ENCODE data around the gene MARVELD1. TPM values are rescaled to one million over a fixed set of nuclear protein-coding genes. Genes with fewer than 3 reads are reported as not detected.

The MARVELD1 gene
- total RNA-seq, 2 experiments from 2014 or later: 2.6 to 3.3 TPM

DNA sequence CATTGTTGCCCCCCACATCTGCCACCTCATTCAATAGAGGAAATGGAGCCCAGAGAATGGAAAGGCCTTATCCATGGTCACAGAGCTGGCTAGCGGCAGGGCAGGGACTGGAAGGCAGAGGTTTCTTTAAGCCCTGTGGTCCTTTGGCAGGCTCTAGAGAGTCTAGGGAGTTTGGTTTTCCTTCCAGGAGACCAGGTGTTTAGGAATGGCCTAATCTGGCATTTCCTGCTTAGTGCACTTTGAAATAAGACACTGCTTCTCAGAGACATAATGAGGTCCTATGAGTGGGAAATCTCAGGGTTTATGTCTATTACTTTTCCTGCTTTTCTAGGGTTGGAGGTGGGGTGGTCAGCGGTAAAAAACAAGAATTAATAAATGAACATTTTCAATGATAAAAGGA lies 6.1 kb downstream of the MARVELD1 start:
- ATAC-seq (ENCODE audit: low read depth) (no peak), DNase-seq (no peak)
- Mint-ChIP-seq H3K27ac (no peak overlapping the region), H3K4me1 (no peaks in the 10 kb centered on the region), H3K9me3 (no peaks in the 10 kb centered on the region), H3K36me3 (no peaks in the 10 kb centered on the region), H3K27me3 (peaks cover 12% of the 10 kb centered on the region), H3K4me3 (no peak overlapping the region)
- POLR2A ChIA-PET: no interaction called here

DNA sequence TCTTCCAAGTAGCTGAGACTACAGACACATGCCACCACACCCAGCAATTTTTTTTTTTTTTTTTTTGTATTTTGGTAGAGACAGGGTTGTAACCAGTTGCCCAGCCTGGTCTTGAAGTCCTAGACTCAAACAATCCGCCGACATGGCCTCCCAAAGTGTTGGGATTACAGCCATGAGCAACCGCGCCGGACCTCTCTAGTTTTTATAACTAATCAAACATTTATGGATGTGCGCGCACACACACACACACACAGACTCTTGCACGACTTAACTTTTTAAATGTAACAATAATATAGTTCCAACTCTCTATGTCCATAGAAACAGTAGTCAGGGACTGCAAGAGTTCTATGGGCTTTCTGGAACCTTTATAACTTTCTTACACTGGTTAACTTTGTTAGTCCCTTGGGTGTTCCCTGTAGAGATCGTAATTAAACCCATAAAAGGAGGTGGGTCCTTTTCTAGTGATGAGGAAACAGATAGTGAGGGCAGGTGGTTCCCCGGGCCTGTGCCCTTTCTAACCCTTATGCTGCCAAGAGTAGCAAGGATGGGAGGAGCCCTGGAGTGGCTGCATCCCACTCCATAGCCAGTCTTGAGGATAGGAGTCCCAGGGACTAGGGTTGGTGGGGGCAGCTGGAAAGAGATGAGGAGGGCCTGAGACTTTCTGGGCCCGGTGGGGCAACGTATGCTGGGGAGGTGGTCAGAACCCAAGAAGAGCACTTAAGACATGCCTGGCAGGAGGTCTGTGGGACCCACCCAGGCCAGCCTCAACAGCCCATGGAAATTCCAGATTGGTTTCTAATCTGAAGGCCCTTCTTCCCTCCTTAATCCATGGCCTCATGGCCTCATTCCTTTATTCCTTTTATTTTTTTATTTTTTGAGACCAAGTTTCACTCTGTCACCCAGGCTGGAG lies 8.6 kb downstream of the MARVELD1 start:
- peaks cover 16% of the 10 kb centered on the region for H3K27me3 Mint-ChIP-seq
- no peaks in the 10 kb centered on the region for H3K9me3 Mint-ChIP-seq
- no peak overlapping the region for H3K27ac Mint-ChIP-seq

DNA sequence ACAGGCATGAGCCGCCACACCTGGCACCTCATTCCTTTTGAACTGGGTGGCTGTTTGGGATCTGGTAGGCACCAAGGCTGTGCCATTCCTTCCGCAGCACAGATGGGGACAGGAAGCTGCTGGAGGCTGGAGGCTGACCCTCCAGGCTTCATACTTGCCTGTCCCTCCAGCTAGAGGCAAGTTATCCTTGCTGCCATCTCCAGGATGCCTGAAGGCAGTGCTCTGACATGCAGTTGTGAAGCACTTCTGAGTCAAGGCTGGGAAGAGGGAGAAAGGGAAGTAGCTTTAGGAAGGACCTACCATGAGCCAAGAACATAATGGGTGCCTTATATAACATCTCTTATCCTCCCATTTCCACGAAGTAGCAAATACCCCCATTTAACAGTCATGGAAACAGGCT lies 9.5 kb downstream of the MARVELD1 start:
- Mint-ChIP-seq H3K27ac (no peak overlapping the region), H3K4me1 (no peaks in the 10 kb centered on the region), H3K27me3 (peaks cover 19% of the 10 kb centered on the region), H3K9me3 (no peaks in the 10 kb centered on the region), H3K4me3 (no peak overlapping the region), H3K36me3 (no peaks in the 10 kb centered on the region)
- no peak for DNase-seq
- POLR2A ChIA-PET: no interaction called here
- no peak for ATAC-seq (ENCODE audit: low read depth)

More for the DNA sequence above, 8.6 kb downstream of the MARVELD1 start:
- DNase-seq: no peak
- H3K4me3 Mint-ChIP-seq: no peak overlapping the region
- no peaks in the 10 kb centered on the region for H3K4me1 Mint-ChIP-seq
- POLR2A ChIA-PET: interaction anchor here (0.6 kb wide), 1 partner anchor 185 kb away, joined by 3 read pairs; no protein-coding TSS in a partner anchor
- no peak for ATAC-seq (ENCODE audit: low read depth)
- no peaks in the 10 kb centered on the region for H3K36me3 Mint-ChIP-seq

DNA sequence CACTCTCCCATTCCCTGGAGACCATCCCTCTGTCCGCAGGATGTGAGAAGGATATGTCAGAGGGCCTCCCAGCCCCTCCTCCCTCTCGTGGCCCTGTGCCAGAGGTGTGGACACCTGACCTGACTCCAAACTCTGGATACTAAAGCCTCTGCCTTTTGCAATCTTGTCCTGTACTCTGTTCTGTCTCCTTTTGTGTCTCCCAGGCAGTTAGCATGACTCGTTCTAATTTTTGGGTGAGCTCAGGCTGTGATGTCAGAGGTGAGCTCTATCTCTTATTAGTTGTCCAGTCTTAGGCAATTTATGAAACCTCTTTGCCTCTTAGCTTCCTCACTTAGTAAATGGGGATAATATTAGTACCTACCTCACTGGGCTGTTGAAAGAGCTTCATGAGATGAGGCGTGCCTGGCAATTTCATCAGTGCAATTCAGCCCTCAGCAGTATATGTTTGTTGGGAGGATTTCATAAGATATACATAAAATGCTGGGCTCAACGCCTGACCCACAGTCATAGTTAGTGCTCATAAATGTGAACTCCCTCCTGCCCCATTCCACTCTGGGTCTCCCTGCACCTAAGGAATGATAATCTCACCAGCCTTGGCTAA lies 10.9 kb downstream of the MARVELD1 start:
- ATAC-seq (ENCODE audit: low read depth) (no peak), DNase-seq (no peak)
- Mint-ChIP-seq H3K4me1 (peaks cover 1% of the 10 kb centered on the region), H3K27me3 (peaks cover 20% of the 10 kb centered on the region), H3K4me3 (no peak overlapping the region), H3K9me3 (no peaks in the 10 kb centered on the region), H3K36me3 (no peaks in the 10 kb centered on the region), H3K27ac (no peak overlapping the region)
- POLR2A ChIA-PET: no interaction called here

DNA sequence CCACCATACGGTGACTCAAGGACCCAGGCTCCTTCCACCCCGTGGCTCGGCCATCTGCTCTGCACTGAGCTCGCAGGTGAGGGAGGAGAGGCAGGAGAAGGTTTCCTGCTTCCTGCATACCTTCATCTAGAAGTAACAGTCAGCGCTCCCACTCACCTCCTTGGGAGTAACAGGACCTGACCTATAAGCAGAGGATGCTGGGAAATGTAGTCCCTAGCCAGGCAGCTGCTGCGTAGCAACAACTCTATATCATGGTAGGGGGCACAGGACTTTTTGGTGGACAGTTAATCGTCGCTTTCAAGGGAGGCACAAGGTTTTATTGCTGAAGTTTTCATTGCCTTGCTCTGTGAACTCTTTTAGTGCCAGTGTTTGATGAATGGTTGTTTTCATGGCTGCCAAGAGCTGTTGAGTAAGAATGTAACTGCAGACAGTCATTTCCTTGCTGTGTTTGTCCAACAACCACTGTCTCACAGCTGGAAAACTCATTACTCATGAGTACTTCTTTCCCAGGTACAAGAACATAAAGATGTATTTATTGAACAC lies 13.2 kb downstream of the MARVELD1 start:
- H3K4me1 Mint-ChIP-seq: peaks cover 1% of the 10 kb centered on the region
- POLR2A ChIA-PET: interaction anchor here (0.6 to 1.4 kb wide), 3 partner anchors 10 to 22 kb away, joined by 3 to 4 read pairs (median 4); no protein-coding TSS in a partner anchor
- no peak for DNase-seq
- no peak overlapping the region for H3K27ac Mint-ChIP-seq
- H3K27me3 Mint-ChIP-seq: peaks cover 20% of the 10 kb centered on the region
- H3K4me3 Mint-ChIP-seq: no peak overlapping the region
- no peak for ATAC-seq (ENCODE audit: low read depth)
- no peaks in the 10 kb centered on the region for H3K36me3 Mint-ChIP-seq
- H3K9me3 Mint-ChIP-seq: no peaks in the 10 kb centered on the region

DNA sequence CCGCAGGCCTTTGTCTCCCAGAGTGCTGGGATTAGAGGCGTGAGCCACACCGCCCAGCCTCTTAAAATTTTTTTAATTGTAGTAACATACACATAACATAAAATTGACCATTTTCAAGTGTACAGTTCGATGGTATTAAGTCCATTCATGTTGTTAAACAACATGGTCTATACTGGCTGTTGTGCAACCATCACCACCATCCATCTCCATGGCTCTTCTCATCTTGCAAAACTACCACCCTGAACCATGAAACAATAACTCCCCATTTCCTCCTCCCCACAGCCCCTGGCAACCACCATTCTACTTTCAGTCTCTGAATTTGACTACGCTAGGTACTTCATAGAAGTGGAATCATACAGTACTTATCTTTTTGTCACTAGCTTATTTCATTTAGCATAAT lies 15.5 kb downstream of the MARVELD1 start:
- Mint-ChIP-seq H3K4me1 (peaks cover 1% of the 10 kb centered on the region), H3K27me3 (peaks cover 20% of the 10 kb centered on the region), H3K36me3 (no peaks in the 10 kb centered on the region), H3K27ac (no peak overlapping the region), H3K4me3 (no peak overlapping the region), H3K9me3 (no peaks in the 10 kb centered on the region)
- POLR2A ChIA-PET: no interaction called here
- no peak for DNase-seq
- ATAC-seq (ENCODE audit: low read depth): no peak

DNA sequence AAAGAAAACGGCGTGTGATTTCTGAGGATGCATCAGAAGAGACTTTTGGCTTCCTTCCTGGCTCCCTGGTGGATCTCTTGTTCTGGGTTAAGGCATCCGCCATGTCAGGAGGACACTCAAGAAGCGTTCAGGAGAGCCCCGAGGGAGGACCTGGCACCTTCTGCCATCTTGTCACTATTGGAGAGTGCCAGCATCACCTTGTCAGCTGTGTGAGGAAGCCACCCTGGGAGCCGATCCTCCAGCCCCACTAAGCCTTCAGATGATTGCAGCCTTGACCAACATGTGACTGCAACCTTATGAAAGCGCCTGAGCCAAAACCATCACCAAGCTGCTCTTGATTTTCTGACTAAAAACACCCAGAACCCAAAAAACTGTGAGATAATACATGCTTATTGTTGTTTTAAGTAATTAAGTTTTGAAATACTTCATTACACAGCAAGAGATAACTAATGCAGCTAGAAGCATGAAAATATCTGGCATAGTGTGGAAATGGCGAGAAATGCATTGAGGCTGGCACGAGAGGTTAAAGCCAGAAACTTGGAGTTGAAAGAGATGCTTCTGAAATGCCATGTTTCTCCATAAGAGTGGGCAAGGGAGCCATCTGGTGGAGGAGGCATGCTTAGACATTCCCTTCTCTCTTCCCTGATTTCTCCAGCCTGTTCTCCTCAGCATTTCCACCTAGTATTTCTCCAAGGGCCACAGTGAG lies 18.0 kb downstream of the MARVELD1 start:
- peaks cover 7% of the 10 kb centered on the region for H3K4me1 Mint-ChIP-seq
- peaks cover 2% of the 10 kb centered on the region for H3K36me3 Mint-ChIP-seq
- ATAC-seq (ENCODE audit: low read depth): no peak
- DNase-seq: no peak
- H3K9me3 Mint-ChIP-seq: no peaks in the 10 kb centered on the region
- no peak overlapping the region for H3K4me3 Mint-ChIP-seq
- H3K27ac Mint-ChIP-seq: no peak overlapping the region
- POLR2A ChIA-PET: no interaction called here
- H3K27me3 Mint-ChIP-seq: peaks cover 7% of the 10 kb centered on the region

DNA sequence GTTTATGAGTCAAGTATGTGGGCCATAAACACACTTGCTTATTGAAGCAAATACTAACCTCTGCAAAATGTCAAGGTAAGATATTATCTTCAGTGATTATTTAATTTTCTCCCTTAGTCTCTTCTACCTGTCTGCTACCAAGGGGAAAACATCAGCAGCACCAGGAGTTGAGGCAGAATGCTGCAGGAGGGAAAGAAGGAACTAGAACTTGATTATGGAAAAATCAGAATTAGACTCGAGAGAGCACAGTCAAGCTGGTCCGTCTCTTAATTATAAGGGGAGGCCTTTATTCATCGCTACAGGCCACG lies 18.5 kb downstream of the MARVELD1 start:
- Mint-ChIP-seq H3K27ac (no peak overlapping the region), H3K4me3 (no peak overlapping the region), H3K4me1 (peaks cover 12% of the 10 kb centered on the region), H3K27me3 (peaks cover 4% of the 10 kb centered on the region), H3K36me3 (peaks cover 3% of the 10 kb centered on the region), H3K9me3 (no peaks in the 10 kb centered on the region)
- no peak for ATAC-seq (ENCODE audit: low read depth)
- POLR2A ChIA-PET: no interaction called here
- DNase-seq: no peak

DNA sequence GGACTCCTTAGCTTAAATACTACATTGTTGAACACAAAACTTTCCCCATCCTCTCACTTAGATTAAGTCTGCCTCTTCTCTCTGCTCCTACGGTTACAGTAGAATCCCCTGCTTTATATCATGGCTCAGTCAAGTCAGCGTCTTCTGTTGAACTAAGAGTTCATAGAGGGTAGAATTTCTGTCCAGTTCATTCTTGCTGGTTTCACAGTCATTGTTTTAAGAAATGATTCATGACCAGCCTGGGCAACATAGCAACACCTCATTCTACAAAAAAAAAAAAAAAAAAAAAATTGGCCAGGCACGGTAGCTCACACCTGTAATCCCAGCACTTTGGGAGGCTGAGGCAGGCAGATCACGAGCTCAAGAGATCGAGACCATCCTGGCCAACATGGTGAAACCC lies 19.7 kb downstream of the MARVELD1 start:
- H3K27me3 Mint-ChIP-seq: peaks cover 2% of the 10 kb centered on the region
- ATAC-seq (ENCODE audit: low read depth) (no peak), DNase-seq (no peak)
- H3K9me3 Mint-ChIP-seq: no peaks in the 10 kb centered on the region
- peaks cover 3% of the 10 kb centered on the region for H3K36me3 Mint-ChIP-seq
- H3K4me1 Mint-ChIP-seq: peaks cover 20% of the 10 kb centered on the region
- H3K4me3 Mint-ChIP-seq: no peak overlapping the region
- no peak overlapping the region for H3K27ac Mint-ChIP-seq
- POLR2A ChIA-PET: no interaction called here

DNA sequence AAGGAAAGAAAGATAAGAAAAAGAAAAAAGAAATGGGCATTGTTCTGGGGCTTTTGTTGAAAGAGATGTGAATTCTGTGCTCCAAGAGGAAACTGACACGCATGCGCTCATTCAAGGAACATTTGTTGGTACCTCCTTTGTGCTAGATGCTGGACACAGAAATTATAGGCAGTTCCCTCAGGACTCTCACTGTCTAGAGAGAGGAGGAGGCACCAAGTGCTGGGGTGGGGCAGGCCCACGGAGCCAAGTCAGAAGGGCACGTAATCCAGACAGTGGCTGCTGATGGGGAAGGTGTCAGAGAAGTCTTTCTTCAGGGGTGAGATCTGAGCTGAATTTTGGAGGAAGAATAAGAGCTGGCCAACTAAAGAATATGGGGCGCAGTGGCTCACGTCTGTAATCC lies 20.5 kb downstream of the MARVELD1 start:
- Mint-ChIP-seq H3K4me3 (no peak overlapping the region), H3K27ac (no peak overlapping the region), H3K4me1 (peaks cover 23% of the 10 kb centered on the region), H3K36me3 (peaks cover 3% of the 10 kb centered on the region), H3K27me3 (peaks cover 2% of the 10 kb centered on the region), H3K9me3 (no peaks in the 10 kb centered on the region)
- no peak for DNase-seq
- POLR2A ChIA-PET: interaction anchor here (1.9 kb wide), 1 partner anchor 47 kb away, joined by 9 read pairs; the partner anchor contains the start of gene AVPI1
- no peak for ATAC-seq (ENCODE audit: low read depth)

DNA sequence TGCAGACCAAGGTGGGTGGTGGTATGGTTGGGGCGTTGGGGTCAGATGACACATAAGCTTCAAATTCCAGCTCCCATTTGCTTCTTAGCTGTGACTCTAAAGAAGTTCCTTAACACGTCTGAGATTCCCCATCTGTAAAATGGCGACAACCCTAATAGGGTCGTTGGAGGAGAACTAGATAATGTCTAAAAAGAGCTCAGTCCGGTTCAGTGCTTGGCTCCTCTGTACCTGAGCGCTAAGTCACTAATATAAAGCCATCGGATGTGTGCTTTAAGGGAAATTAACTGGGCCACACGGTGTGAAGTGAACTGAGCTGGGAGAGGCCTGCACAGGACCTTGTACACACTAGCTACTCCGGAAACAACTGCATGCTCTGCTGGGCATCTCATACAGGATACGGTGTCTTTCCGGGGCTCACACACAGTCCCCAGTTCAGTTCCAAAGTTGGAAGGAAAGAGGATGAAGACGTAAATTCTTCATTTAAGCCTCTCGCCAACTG lies 22.9 kb downstream of the MARVELD1 start:
- no peaks in the 10 kb centered on the region for H3K9me3 Mint-ChIP-seq
- POLR2A ChIA-PET: interaction anchor here (0.6 to 1.6 kb wide), 17 partner anchors 9 to 398 kb away, joined by 3 to 12 read pairs (median 3); partner anchors contain the start of genes AVPI1, MARVELD1, PI4K2A and R3HCC1L
- peak overlapping the region; percentile 96 for H3K4me3 Mint-ChIP-seq
- peaks cover 29% of the 10 kb centered on the region for H3K4me1 Mint-ChIP-seq
- DNase-seq (no peak), ATAC-seq (ENCODE audit: low read depth) (peak; percentile 34)
- H3K36me3 Mint-ChIP-seq: peaks cover 16% of the 10 kb centered on the region
- H3K27me3 Mint-ChIP-seq: no peaks in the 10 kb centered on the region
- H3K27ac Mint-ChIP-seq: peak overlapping the region; percentile 97

DNA sequence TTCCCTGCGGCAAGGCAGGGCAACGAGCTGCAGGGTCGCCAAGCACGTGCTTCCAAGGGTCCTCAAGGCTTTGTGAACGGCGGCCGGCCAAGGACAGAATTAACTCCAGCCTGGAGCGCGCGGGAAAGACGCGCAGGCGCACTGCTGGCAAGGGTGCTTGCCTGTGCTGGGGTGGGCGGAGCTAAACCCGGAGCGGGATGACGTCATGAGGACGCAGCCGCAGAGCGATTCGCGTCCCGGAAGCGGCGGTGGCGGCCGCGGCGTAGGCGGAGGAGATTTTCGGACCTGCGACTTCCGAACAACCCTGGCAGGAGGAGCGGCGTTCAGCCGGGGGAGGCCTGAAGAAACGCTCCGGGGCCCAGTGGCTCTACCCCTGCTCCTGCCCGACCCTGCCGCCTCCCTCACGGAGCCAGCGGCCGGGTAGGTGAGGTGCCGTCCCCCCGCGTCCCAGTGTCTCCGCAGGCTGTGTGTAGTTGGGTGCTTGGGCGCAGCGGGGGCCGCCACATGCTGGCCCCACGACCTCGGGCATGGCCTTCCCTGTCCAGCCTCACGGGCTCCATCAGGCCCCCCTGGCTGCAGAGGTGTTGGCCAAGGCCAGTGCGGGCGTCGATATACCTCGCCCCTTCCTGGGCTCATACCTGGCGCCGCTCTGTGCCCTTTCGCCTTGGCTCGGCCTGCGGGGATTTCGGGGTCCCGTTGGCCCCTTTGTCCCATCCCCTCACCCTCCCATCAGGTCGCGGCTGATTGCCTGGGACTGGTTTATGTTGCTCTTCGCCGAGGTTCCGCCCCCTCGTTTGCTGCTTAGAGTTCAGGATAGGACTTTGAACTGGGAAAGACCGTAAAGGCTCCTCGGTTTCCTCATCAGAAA lies 23.6 kb downstream of the MARVELD1 start, which contains the start of gene ZFYVE27:
TSS of gene ZFYVE27 (plus strand) at position 227 of the 868 bp plus-strand sequence. CDS start 1,350 bp downstream, outside the sequence.
- Mint-ChIP-seq H3K36me3 (peaks cover 17% of the 10 kb centered on the region), H3K27me3 (no peaks in the 10 kb centered on the region), H3K27ac (peak within 1 kb of the TSS; percentile 97), H3K4me3 (peak within 1 kb of the TSS; percentile 96), H3K9me3 (no peaks in the 10 kb centered on the region), H3K4me1 (peaks cover 30% of the 10 kb centered on the region)
- peak; percentile 97 for DNase-seq
- POLR2A ChIA-PET: interaction anchor here (0.6 to 1.6 kb wide), 17 partner anchors 8 to 398 kb away, joined by 3 to 12 read pairs (median 3); partner anchors contain the start of genes AVPI1, MARVELD1, PI4K2A and R3HCC1L
- ATAC-seq (ENCODE audit: low read depth): peak; percentile 84

All from activated naive CD8-positive, alpha-beta T cell treated with anti-CD3 and anti-CD28 coated beads, Interleukin-2, amount 10 ng/mL, durations not matched to agents 7 days and 5 days (primary cell).